Muscle of leg (tissue), 11 donors: Measurements from ENCODE around the gene KCNMA1. TPM values are rescaled to one million over a fixed set of nuclear protein-coding genes. Genes with fewer than 3 reads are reported as not detected.

Source experiments
- DNase-seq: peaks from one replicate; pipeline ENCODE4 v3.0.0; 2013
- H3K27ac ChIP-seq: one replicate; pipeline ENCODE4 v1.5.1; 2013; ENCODE audit warnings: mild to moderate bottlenecking, low read length, control low read depth
- H3K27me3 ChIP-seq: one replicate; pipeline ENCODE4 v1.6.1; 2013; ENCODE audit warnings: low read length; ENCODE audit not compliant: control insufficient read depth, insufficient read depth
- H3K36me3 ChIP-seq: one replicate; pipeline ENCODE4 v1.6.1; 2013; ENCODE audit warnings: low read length; ENCODE audit not compliant: control insufficient read depth, insufficient read depth
- H3K4me1 ChIP-seq: one replicate; pipeline ENCODE4 v1.6.1; 2013; ENCODE audit warnings: low read length; ENCODE audit not compliant: control insufficient read depth, insufficient read depth
- H3K4me3 ChIP-seq: one replicate; pipeline ENCODE4 v1.5.1; 2013; ENCODE audit warnings: low read length, control low read depth
- H3K9me3 ChIP-seq: replicated peaks from 2 replicates; pipeline ENCODE4 v1.6.1; 2013; ENCODE audit warnings: low read depth, low read length; ENCODE audit not compliant: control insufficient read depth
- WGBS: methylation state at CpG from one replicate; pipeline ENCODE4 v1.1.5; 2013; ENCODE audit warnings: missing lambda C conversion rate; ENCODE audit not compliant: insufficient coverage; 5-methylcytosine and 5-hydroxymethylcytosine counted together
- polyA plus RNA-seq, 8 donors: library from polyadenylated mRNA; unstranded; fragments of 120-200 nt; gene quantifications; one replicate each; pipeline versions ENCODE4 v1.2.1 to v1.2.3, GENCODE V29; 2013; ENCODE audit warnings: inconsistent platforms in 1 of 8, low replicate concordance in 1 of 8; ENCODE audit not compliant: insufficient read length in 8 of 8, insufficient read depth in 1 of 8
- total RNA-seq: library from RNA; stranded (reverse); fragments of 120-200 nt; gene quantifications from one replicate; pipeline ENCODE4 v1.2.4, GENCODE V29; 2013

The KCNMA1 gene
- total and polyA plus RNA-seq, 9 donors = 12.7 to 23.3 (median 18.2) TPM

GRCh38 chr10:76910184-76910962 is 727.2 kb downstream of the KCNMA1 start:
- H3K4me3 ChIP-seq = no peak overlapping the region
- H3K4me1 ChIP-seq = no peaks in the 10 kb centered on the region
- no peaks in the 10 kb centered on the region for H3K9me3 ChIP-seq
- H3K27ac ChIP-seq = no peak overlapping the region
- H3K27me3 ChIP-seq = peaks cover 2% of the 10 kb centered on the region
- H3K36me3 ChIP-seq = no peaks in the 10 kb centered on the region
- no peak for DNase-seq
- 92% methylated on average over 6 of the region's 8 CpGs for WGBS

- Histone ChIP-seq H3K27ac (no peak overlapping the region), H3K27me3 (peaks cover 2% of the 10 kb centered on the region), H3K4me3 (no peak overlapping the region), H3K9me3 (no peaks in the 10 kb centered on the region), H3K36me3 (no peaks in the 10 kb centered on the region), H3K4me1 (no peaks in the 10 kb centered on the region)
- no peak for DNase-seq
- WGBS = no CpG with 5 or more reads among the region's 2 CpGs
Observed at GRCh38 chr10:76906256-76906655, 731.4 kb downstream of the KCNMA1 start.

GRCh38 chr10:76905251-76905650 is 732.4 kb downstream of the KCNMA1 start:
- no peak overlapping the region for H3K27ac ChIP-seq
- no peak overlapping the region for H3K4me3 ChIP-seq
- H3K36me3 ChIP-seq = no peaks in the 10 kb centered on the region
- H3K27me3 ChIP-seq = peaks cover 2% of the 10 kb centered on the region
- WGBS = 70% methylated on average over 4 of the region's 5 CpGs
- H3K9me3 ChIP-seq = no peaks in the 10 kb centered on the region
- DNase-seq = no peak
- no peaks in the 10 kb centered on the region for H3K4me1 ChIP-seq

- no peak for DNase-seq
- Histone ChIP-seq H3K4me3 (no peak overlapping the region), H3K36me3 (no peaks in the 10 kb centered on the region), H3K27me3 (no peaks in the 10 kb centered on the region), H3K27ac (no peak overlapping the region), H3K9me3 (no peaks in the 10 kb centered on the region), H3K4me1 (no peaks in the 10 kb centered on the region)
- no CpG with 5 or more reads among the region's 7 CpGs for WGBS
Observed at GRCh38 chr10:76903387-76903945, 734.1 kb downstream of the KCNMA1 start.

- no peak overlapping the region for H3K4me3 ChIP-seq
- H3K9me3 ChIP-seq = no peaks in the 10 kb centered on the region
- peak; percentile 29 for DNase-seq
- no peaks in the 10 kb centered on the region for H3K27me3 ChIP-seq
- H3K4me1 ChIP-seq = no peaks in the 10 kb centered on the region
- 49% methylated on average over 3 of the region's 10 CpGs for WGBS
- no peaks in the 10 kb centered on the region for H3K36me3 ChIP-seq
- no peak overlapping the region for H3K27ac ChIP-seq
Observed at GRCh38 chr10:76902949-76903348, 734.7 kb downstream of the KCNMA1 start.

GRCh38 chr10:76901701-76902100 is 735.9 kb downstream of the KCNMA1 start:
- H3K27me3 ChIP-seq = no peaks in the 10 kb centered on the region
- H3K4me3 ChIP-seq = no peak overlapping the region
- no peak overlapping the region for H3K27ac ChIP-seq
- no peak for DNase-seq
- no peaks in the 10 kb centered on the region for H3K4me1 ChIP-seq
- H3K36me3 ChIP-seq = no peaks in the 10 kb centered on the region
- H3K9me3 ChIP-seq = no peaks in the 10 kb centered on the region
- WGBS = 88% methylated on average over 3 of the region's 3 CpGs

GRCh38 chr10:76899490-76899889 is 738.1 kb downstream of the KCNMA1 start:
- H3K27me3 ChIP-seq = no peaks in the 10 kb centered on the region
- no peak overlapping the region for H3K4me3 ChIP-seq
- no peak overlapping the region for H3K27ac ChIP-seq
- H3K4me1 ChIP-seq = no peaks in the 10 kb centered on the region
- DNase-seq = no peak
- H3K36me3 ChIP-seq = no peaks in the 10 kb centered on the region
- H3K9me3 ChIP-seq = no peaks in the 10 kb centered on the region

- peak; percentile 21 for DNase-seq
- Histone ChIP-seq H3K27me3 (no peaks in the 10 kb centered on the region), H3K27ac (no peak overlapping the region), H3K36me3 (no peaks in the 10 kb centered on the region), H3K4me3 (no peak overlapping the region), H3K4me1 (no peaks in the 10 kb centered on the region), H3K9me3 (no peaks in the 10 kb centered on the region)
- WGBS = 83% methylated on average over 1 of the region's 5 CpGs
Observed at GRCh38 chr10:76892766-76893479, 744.7 kb downstream of the KCNMA1 start.

GRCh38 chr10:76887223-76888010 is 750.2 kb downstream of the KCNMA1 start:
- WGBS = 84% methylated on average over 14 of the region's 19 CpGs
- Histone ChIP-seq H3K9me3 (no peaks in the 10 kb centered on the region), H3K4me3 (no peak overlapping the region), H3K36me3 (no peaks in the 10 kb centered on the region), H3K4me1 (peaks cover 3% of the 10 kb centered on the region), H3K27me3 (no peaks in the 10 kb centered on the region), H3K27ac (no peak overlapping the region)
- DNase-seq = no peak

GRCh38 chr10:76885816-76886215 is 751.8 kb downstream of the KCNMA1 start:
- H3K4me3 ChIP-seq = no peak overlapping the region
- DNase-seq = peak; percentile 37
- no peaks in the 10 kb centered on the region for H3K36me3 ChIP-seq
- WGBS = no CpG with 5 or more reads among the region's 4 CpGs
- H3K4me1 ChIP-seq = peaks cover 3% of the 10 kb centered on the region
- H3K27ac ChIP-seq = no peak overlapping the region
- H3K27me3 ChIP-seq = no peaks in the 10 kb centered on the region
- no peaks in the 10 kb centered on the region for H3K9me3 ChIP-seq
